ENCODE measurements around the gene PTGFRN. TPM values are rescaled to one million over a fixed set of nuclear protein-coding genes. Genes with fewer than 3 reads are reported as not detected.

PTGFRN gene
- total RNA-seq, 2 experiments from 2014 or later = not detected

DNA sequence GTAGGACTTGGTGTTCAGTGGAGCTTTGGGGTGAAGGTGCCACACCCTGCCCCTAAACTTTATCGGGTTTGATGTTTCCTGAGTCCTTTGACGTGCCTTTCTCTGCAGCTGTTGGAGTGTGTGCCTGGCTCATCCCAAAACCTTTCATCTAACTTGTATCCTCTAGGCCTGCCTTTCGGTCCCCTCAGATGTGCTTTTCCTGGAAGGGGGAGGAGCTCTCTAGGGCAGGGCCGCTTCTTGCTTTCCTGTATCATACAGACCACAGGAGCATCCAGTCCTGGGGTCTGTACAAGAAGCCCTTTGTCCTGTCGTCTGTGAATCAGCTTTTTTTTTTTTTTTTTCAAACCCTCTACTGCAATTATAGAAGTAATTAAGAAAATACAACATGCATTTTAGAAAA is 35.7 kb downstream of the PTGFRN start:
- ChIA-PET POLR2A (no interaction called here), CTCF (ENCODE audit: unreplicated experiment) (no interaction called here)
- no peaks in the 10 kb centered on the region for H3K4me1 ChIP-seq (ENCODE audit: insufficient read depth, low read length, poor library complexity, severe bottlenecking)
- H3K36me3 ChIP-seq (ENCODE audit: insufficient read depth, low read length) = no peaks in the 10 kb centered on the region
- no peak overlapping the region for H3K4me2 ChIP-seq (ENCODE audit: low read length)
- no peak overlapping the region for H3K4me3 ChIP-seq (ENCODE audit: low read depth, low read length, poor library complexity, severe bottlenecking)
- H4K20me1 ChIP-seq (ENCODE audit: insufficient read depth, low read length) = no peaks in the 10 kb centered on the region
- DNase-seq (ENCODE audit: low spot score) = no peak
- intact Hi-C loops (cut with micrococcal nuclease; ENCODE audit: unreplicated experiment) = no loop called here
- TF ChIP-seq, protein P1, sequence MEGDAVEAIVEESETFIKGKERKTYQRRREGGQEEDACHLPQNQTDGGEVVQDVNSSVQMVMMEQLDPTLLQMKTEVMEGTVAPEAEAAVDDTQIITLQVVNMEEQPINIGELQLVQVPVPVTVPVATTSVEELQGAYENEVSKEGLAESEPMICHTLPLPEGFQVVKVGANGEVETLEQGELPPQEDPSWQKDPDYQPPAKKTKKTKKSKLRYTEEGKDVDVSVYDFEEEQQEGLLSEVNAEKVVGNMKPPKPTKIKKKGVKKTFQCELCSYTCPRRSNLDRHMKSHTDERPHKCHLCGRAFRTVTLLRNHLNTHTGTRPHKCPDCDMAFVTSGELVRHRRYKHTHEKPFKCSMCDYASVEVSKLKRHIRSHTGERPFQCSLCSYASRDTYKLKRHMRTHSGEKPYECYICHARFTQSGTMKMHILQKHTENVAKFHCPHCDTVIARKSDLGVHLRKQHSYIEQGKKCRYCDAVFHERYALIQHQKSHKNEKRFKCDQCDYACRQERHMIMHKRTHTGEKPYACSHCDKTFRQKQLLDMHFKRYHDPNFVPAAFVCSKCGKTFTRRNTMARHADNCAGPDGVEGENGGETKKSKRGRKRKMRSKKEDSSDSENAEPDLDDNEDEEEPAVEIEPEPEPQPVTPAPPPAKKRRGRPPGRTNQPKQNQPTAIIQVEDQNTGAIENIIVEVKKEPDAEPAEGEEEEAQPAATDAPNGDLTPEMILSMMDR (conservative IDR thresholded peaks at IDR 0.05; ENCODE audit: low read length) = no peak
- TF ChIP-seq EZH2phosphoT487 (IDR thresholded peaks at IDR 0.05; ENCODE audit: borderline replicate concordance, low read depth, low read length) = no peak
- no peaks in the 10 kb centered on the region for H3K9me3 ChIP-seq (ENCODE audit: low read length)
- no TSS peak for BruUV-seq (replicated peaks)
- H3K79me2 ChIP-seq (ENCODE audit: insufficient read depth, low read depth, low read length) = no peaks in the 10 kb centered on the region
- no peaks in the 10 kb centered on the region for H3K9me2 ChIP-seq (ENCODE audit: insufficient read depth, low read length)
- no peak overlapping the region for H2AFZ ChIP-seq (ENCODE audit: low read length)
- H3K27ac ChIP-seq (ENCODE audit: low read depth, low read length, poor library complexity, severe bottlenecking) = no peak overlapping the region

DNA sequence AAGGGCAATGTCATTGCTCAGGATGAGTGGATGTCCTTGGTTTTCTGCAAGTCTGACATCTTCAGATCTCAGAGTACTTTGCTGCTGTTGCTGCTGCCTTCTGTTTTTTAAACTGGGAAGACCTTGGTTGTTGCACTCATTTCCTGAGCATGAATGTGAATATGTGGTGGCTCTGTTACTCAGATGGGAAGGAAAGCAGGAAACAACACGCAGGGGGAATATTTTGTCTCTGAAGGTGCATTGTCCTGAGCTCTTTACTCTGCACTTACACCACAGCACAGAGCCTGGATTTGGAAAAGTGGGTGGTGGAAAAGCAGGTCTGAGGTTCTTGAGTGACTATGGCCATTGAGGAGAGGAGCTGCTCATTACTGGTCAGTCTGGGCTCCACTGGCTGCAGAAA is 36.3 kb downstream of the PTGFRN start:
- no peaks in the 10 kb centered on the region for H3K4me1 ChIP-seq (ENCODE audit: insufficient read depth, low read length, poor library complexity, severe bottlenecking)
- H2AFZ ChIP-seq (ENCODE audit: low read length) = no peak overlapping the region
- ChIA-PET CTCF (ENCODE audit: unreplicated experiment) (no interaction called here), POLR2A (no interaction called here)
- no peaks in the 10 kb centered on the region for H3K36me3 ChIP-seq (ENCODE audit: insufficient read depth, low read length)
- no peak for DNase-seq (ENCODE audit: low spot score)
- no TSS peak for BruUV-seq (replicated peaks)
- no peaks in the 10 kb centered on the region for H3K79me2 ChIP-seq (ENCODE audit: insufficient read depth, low read depth, low read length)
- intact Hi-C loops (cut with micrococcal nuclease; ENCODE audit: unreplicated experiment) = no loop called here
- no peak overlapping the region for H3K27ac ChIP-seq (ENCODE audit: low read depth, low read length, poor library complexity, severe bottlenecking)
- no peaks in the 10 kb centered on the region for H3K9me2 ChIP-seq (ENCODE audit: insufficient read depth, low read length)
- H4K20me1 ChIP-seq (ENCODE audit: insufficient read depth, low read length) = no peaks in the 10 kb centered on the region
- no peak overlapping the region for H3K4me2 ChIP-seq (ENCODE audit: low read length)
- no peak for TF ChIP-seq EZH2phosphoT487 (IDR thresholded peaks at IDR 0.05; ENCODE audit: borderline replicate concordance, low read depth, low read length)
- TF ChIP-seq, protein P1 (conservative IDR thresholded peaks at IDR 0.05; ENCODE audit: low read length) = no peak
- H3K4me3 ChIP-seq (ENCODE audit: low read depth, low read length, poor library complexity, severe bottlenecking) = no peak overlapping the region
- no peaks in the 10 kb centered on the region for H3K9me3 ChIP-seq (ENCODE audit: low read length)

DNA sequence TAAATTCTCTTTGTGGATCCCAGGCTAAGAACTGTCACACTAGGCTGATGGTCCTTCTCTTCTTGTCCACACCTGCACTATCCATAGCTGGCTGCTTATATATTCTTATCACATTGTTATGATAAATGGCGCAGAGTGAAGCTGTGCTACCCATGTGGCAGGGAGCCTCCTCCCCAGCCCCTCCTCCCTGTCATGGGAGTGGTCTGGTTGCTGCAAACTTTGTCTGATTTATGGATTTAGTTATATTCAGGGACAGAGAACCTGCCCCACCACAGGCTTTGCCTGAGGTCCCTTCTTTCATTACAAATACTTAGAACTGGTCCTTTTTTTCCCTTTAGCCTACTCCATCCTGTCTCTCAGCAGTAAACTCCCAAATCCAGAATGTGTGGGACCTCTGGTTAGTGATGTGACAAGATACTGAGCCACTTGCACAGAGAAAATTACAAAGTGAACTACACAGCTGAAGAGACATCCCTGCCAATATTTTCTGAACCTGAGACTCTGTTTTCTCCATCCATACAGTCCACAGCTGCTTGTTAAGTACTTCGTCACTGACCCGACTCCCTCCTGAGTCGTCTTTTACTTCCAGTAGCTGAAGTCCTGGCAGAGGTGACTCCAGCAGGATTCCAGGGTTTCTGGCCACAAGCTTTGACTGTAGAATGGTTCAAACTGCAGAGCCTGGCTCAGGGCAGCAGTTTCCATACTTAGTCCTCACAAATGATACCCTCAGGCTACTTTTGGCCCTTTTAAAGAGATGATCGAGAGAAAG is 37.6 kb downstream of the PTGFRN start:
- CTCF ChIA-PET (ENCODE audit: unreplicated experiment) = no interaction called here

More for the DNA sequence above, 37.6 kb downstream of the PTGFRN start:
- TF ChIP-seq, protein P1 (conservative IDR thresholded peaks at IDR 0.05; ENCODE audit: low read length) = no peak
- TF ChIP-seq EZH2phosphoT487 (IDR thresholded peaks at IDR 0.05; ENCODE audit: borderline replicate concordance, low read depth, low read length) = no peak
- no TSS peak for BruUV-seq (replicated peaks)
- no peak for DNase-seq (ENCODE audit: low spot score)
- Histone ChIP-seq H3K4me1 (ENCODE audit: insufficient read depth, low read length, poor library complexity, severe bottlenecking) (no peaks in the 10 kb centered on the region), H3K79me2 (ENCODE audit: insufficient read depth, low read depth, low read length) (no peaks in the 10 kb centered on the region), H3K27ac (ENCODE audit: low read depth, low read length, poor library complexity, severe bottlenecking) (no peak overlapping the region), H3K4me2 (ENCODE audit: low read length) (no peak overlapping the region), H3K9me2 (ENCODE audit: insufficient read depth, low read length) (no peaks in the 10 kb centered on the region), H3K36me3 (ENCODE audit: insufficient read depth, low read length) (no peaks in the 10 kb centered on the region), H3K4me3 (ENCODE audit: low read depth, low read length, poor library complexity, severe bottlenecking) (no peak overlapping the region), H2AFZ (ENCODE audit: low read length) (no peak overlapping the region), H4K20me1 (ENCODE audit: insufficient read depth, low read length) (no peaks in the 10 kb centered on the region), H3K9me3 (ENCODE audit: low read length) (no peaks in the 10 kb centered on the region)
- intact Hi-C loops (cut with micrococcal nuclease; ENCODE audit: unreplicated experiment) = no loop called here
- POLR2A ChIA-PET = interaction anchor here (0.6 kb wide), 2 partner anchors 18 to 1368 kb away, joined by 3 to 4 read pairs; no protein-coding TSS in a partner anchor
